Right lobe of liver (tissue), 4 donors: ENCODE measurements around the gene PCNX2.

Experiments
- POLR2A ChIP-seq: fragments of 450-650 bp; IDR thresholded peaks from one replicate; pipeline ENCODE4 v1.6.1; 2017; ENCODE audit warnings: antibody characterized with exemption, mild to moderate bottlenecking
- TF ChIP-seq, protein P1 (sequence below), 4 donors: fragments of 200-600 bp in 3 of 4; fragments of 450-650 bp in 1 of 4; IDR thresholded peaks; one replicate each; pipeline versions ENCODE4 v1.5.1 to v1.8.0; 2016 to 2022; ENCODE audit warnings: antibody characterized with exemption in 4 of 4, mild to moderate bottlenecking in 2 of 4
- donor health status: DM: no; HTN: no; CAD: no.
- donor health status: DM: no; HTN: no; CAD: no.
- donor health status: DM: no; HTN: yes; CAD: no.

DNA sequence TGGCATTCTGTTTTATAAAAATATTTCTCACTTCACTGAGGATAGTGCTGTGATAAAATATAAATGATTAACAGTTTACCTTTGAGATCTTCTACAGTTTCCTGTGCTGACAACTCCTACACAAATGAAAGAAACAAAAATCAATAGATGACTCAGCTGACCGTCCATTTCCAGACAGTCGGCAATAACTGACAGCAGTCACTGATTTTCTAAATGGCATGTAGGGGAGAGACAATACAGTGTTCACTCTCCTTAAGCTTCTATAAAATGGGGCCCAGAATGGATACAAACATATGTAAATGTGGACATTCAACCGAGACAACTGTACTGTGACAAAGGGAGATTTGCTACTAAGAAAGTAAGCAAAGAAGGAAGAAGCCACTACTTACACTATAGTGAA, 34.3 kb downstream of the PCNX2 start:
- TF ChIP-seq, protein P1, sequence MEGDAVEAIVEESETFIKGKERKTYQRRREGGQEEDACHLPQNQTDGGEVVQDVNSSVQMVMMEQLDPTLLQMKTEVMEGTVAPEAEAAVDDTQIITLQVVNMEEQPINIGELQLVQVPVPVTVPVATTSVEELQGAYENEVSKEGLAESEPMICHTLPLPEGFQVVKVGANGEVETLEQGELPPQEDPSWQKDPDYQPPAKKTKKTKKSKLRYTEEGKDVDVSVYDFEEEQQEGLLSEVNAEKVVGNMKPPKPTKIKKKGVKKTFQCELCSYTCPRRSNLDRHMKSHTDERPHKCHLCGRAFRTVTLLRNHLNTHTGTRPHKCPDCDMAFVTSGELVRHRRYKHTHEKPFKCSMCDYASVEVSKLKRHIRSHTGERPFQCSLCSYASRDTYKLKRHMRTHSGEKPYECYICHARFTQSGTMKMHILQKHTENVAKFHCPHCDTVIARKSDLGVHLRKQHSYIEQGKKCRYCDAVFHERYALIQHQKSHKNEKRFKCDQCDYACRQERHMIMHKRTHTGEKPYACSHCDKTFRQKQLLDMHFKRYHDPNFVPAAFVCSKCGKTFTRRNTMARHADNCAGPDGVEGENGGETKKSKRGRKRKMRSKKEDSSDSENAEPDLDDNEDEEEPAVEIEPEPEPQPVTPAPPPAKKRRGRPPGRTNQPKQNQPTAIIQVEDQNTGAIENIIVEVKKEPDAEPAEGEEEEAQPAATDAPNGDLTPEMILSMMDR (IDR thresholded peaks at IDR 0.05) = no peak
- TF ChIP-seq POLR2A = no peak
